Astrocyte of the hippocampus (primary cell): ENCODE results near the gene CPVL.
A peak's percentile ranks its signal among the peaks of the same experiment; 100 is the strongest.

ENCODE experiments used
- DNase-seq: peaks from one replicate; pipeline ENCODE4 v3.0.0; 2011; ENCODE audit warnings: low read depth, low spot score

CPVL gene

DNA sequence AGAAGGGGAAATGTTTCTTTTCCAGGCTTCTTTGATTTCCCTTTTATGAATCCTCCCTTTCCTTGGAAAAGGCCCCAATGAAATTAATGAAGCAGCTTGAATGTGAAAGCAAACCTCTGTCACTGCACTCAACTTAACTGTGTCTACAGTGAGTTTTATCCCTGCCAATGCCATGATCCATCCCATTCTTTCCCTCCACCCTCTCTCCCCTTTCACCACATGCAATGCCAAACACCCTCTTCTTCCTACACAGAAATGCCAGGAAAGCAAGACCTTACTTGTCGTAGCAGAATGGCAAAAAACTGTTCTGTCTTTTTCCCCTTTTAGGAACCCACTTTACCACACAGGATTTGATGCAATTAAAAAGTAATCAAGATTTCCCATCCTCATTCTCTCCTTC is 140.9 kb downstream of the CPVL start:
- DNase-seq, result no peak

DNA sequence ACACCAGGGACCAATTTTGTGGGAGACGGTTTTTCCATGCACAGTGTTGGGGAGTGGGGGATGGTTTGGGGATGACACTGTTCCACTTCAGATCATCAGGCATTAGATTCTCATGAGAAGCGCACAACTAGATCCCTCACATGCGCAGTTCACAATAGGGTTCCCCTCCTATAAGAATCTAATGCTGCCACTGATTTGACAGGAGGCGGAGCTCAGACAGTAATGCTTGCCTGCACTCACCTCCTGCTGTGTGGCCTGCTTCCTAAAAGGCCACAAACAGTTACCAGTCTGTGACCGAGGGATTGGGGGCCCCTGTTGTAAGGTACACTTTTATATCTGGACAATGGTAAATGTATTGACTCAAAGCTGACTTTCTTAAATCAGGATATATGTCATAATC is 142.6 kb downstream of the CPVL start:
- DNase-seq, result no peak

DNA sequence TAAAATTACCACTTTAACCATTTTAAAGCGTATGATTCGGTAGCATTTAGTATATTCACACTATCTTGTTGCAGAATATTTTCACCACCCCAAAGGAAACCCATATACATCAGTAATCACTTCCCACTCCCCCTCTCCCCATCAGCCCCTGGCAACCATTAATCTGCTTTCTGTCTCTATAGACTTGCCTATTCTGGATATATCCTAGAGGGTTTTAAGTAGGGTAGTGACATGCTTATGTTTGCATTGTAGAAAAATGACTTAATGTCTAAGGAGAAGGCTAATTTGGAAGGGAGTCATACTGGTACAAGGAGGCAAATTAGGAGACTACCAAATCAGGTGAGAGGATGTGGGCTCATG is 145.6 kb downstream of the CPVL start:
- no peak for DNase-seq

DNA sequence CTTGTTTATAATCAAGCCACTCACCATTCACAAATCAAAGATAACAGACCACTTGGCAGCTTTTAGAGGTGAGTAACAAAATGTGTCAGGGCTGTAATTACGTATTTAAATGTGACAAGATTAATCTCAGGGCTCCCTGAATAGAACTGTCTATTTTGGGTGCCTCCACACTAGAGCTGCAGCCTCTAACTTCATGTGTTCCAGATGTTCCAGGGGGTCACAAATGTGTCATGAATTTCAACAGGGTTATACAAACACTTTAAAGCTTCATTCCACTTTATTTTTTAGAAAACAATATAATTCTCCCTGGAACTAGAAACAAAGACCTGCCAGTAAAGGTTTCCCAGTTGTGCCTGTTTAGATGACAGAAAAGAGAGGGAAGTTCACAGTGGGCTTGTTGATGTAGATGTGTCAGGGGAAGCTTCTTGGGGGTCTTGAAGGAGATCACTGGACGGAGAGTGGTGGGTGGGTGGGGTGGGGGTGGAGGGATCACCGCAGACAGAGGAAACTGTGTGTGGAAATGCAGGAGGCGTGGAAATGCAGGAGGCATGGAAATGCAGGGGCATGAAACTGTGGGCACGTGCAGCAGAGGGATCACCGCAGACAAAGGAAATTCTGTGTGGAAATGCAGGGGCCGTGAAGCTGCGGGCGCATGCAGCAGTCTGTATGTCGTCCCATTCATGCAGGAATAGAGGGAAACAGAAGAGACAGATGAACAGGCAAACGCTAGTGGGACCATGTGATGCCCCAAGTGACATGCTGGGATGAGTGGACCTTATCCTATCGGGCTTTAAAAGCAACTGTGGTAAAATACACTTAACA is 146.2 kb downstream of the CPVL start:
- DNase-seq, result no peak

DNA sequence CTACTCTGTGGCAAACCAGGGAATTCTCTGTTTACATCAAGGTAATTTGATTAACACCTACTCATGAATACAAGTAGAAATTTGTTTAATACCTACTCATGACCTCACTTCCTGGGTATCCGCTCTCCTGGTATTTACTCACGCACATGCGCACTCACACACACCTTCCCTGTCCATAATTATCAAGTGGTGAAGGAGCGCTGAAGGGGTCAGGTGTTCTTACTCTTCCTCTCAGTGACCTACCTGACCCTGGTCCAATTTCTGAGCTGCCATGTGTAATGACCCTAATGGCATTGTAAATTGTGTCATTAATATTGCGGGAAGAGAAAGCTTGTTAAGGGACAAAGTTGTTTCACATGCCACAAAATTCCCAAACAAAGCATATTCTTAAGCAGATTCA is 146.9 kb downstream of the CPVL start:
- no peak for DNase-seq

DNA sequence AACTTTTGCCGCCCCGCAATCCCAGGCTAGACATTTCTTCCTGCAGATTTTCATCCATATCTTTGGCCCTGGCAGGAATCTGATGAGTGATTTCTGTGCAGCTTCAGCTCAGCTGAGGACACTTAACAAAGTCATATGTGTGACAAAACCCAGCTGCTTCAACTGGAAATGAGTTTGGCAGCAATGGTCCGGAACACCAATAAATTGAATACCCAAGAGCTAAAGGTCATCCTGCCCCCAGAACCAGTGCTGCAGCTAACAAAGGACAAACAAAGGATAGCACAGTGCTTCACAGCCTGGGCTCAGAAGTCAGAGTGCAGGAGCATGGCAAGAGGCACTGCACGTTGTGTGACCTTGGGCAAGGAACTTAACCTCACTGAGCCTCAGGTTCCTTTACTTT is 148.2 kb downstream of the CPVL start:
- DNase-seq, result no peak

DNA sequence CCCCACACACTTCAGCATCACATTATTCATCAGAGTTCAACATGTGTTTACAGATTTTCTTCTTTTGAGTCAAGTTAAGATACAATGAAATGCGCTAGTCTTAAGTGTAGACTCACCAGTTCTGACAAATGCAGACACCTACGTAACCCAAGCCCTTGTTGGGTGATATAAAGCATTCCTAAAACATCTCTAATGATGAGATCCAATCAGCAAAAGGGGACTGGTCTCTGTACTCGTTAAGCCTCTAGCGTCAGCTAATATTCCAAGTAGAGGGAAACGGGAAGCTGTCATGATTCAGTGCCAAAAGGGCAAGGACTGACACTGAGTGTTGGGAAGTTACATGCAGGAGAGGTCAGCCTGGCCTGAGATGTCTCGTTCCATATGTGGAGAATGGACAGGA is 149.5 kb downstream of the CPVL start:
- DNase-seq, result peak; percentile 12

DNA sequence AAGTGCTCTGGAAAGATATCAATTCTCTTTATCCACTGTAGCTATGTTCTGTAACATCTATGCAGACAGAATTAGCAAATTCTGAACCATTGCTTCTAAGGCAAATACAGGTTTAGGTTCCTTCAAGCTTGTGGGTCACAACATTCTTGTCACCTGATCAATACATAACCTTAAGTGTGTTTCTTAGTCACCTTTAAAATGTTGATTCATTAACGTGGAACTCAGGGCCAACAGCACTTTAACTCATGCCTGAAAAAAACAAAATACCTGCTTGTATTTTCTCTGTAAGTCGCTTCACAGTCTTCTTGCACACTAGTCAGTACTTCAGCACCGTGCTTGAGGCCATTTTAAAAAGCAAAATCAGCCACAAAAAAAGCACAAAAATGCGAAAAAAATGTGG is 153.0 kb downstream of the CPVL start:
- no peak for DNase-seq

DNA sequence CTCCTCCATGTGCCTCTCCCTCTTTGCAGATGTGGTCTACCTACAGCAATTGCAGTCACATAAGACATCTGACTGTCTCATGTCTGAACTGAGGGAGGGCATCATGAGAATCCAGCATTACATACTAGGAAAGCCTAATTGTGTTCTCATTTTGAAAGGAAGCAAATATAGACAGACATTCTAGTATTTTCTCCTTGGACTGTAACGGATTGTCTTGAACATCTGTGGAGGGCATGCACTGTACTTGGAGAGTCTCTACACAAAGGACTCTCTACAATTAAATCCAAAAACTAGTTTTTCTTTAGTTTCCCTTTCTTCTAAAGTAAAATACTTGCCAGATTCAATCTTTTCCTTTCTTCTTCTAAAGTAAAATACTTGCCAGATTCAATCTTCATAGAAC is 153.5 kb downstream of the CPVL start:
- DNase-seq, result no peak

DNA sequence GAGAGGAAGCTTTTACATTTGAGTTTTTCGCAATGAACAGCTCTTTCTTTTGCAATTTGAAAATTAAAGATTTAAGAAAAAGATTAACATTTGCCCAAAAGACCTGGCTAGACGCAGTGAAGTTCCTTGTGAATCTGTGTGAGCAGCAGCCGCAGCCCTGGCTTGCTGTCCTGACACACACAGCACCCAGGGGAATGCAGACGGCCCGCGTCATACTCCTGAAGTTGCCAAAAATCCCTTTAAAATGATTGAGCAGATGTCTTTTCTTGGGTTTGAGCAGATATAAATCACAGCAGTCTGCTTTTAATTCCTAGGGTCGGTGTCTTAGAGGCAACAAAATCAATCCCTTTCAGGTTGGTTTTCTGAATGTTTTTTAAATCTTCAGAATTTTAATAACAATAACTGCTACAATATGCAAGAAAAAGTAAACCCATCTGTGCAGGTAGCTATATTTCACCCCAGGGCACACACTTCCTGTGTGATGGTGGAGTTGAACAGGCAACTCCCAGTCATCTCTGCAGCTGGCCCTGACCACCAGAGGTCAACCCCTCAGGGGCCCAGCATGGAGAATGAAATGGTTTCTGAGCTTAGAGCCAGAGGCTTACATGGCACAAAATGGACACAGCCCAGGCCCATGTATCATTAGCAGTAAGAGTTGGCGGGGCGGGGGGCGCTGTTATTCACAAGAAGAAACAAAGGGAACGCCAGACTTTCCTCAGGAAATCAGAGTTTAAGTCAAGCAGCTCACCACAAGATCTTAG is 156.0 kb downstream of the CPVL start:
- no peak for DNase-seq

DNA sequence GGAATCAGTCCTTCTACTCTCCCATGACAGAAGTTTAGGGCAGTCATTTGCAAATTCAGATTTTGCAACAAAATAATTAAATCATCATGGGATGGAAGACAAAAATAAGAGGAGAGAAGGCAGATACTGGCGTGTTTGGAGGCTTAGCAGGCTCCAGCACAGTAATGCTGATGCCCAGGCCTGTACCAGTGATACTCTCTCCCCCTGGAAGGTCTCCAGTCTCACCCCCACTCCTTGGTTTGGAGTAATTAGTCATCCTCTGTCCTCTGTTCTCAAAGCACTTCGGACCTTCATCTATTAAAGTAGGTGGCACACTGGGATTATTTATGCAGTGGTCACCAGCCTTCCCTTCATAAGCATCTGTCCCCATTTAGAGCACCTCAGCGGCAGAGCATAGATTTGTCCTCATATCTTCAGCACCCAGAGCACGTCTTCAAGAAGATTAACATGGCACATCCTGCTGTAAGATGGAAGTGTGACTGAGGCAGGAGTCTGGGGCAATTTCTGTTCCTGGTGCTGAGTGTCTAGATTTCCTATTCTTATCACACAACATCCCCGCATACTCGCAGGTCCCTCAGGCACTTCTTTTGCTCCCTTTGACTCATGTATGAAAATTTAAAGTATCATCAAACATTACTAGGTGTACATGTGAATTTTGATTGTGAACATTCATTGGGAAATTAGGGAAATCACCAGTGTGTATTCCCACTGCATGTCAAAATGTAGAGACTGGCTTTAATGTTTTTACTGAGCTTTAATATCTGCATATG is 156.9 kb downstream of the CPVL start:
- DNase-seq, result no peak

DNA sequence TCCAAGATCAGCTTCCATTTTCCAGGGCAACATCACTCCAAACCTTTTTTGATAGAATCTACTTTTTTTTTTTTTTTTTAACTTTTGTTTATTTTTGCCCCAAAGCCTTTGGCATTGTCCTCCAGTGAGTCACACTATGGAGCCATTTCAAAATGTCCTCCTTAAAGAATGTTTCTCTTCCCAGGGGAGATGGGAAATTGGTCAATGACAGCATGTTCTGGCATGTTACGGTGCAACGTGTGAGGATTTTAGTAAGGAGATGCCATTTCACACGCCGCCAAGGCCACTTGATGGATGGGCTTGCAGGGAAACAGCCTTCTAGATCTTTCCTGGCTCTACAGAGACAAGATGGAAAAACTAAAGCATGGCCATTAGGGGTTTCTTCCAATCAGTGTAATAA is 157.5 kb downstream of the CPVL start:
- peak; percentile 92 for DNase-seq

DNA sequence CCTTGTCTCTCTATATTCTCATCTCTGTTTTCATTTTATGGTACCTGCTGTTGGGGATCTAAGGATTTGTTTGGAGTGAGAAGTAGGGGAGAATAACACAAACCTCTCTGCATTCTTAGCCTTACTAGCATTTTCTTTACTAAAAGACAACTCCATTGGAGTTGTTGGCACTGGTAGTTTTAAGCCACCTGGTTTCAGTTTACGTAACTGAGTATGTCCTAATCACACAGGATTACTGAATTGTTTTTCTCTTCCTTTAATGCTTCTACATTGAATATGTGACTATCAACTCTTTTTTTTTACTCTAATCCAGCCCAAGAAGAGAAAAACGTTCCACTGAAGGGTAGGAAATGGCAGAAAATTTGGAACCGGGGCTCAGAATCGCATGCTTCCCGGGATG is 158.2 kb downstream of the CPVL start:
- DNase-seq, result no peak

DNA sequence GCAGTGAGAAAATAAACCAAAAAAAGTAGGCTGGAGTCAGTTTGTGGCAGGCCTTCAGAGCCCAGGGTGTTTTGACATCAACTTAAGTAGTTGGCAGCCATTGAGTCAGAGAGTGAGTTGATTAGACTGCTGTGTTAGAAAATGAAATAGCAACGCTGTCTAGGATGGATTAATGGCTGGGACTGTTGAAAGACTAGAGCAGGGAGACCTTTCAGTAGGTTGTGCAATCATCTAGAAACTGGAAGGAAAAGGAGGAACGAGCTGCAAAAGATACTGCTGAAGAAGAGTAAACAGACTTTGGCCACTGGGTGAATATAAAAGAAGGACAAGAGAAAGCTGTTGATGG is 159.6 kb downstream of the CPVL start:
- peak; percentile 54 for DNase-seq

DNA sequence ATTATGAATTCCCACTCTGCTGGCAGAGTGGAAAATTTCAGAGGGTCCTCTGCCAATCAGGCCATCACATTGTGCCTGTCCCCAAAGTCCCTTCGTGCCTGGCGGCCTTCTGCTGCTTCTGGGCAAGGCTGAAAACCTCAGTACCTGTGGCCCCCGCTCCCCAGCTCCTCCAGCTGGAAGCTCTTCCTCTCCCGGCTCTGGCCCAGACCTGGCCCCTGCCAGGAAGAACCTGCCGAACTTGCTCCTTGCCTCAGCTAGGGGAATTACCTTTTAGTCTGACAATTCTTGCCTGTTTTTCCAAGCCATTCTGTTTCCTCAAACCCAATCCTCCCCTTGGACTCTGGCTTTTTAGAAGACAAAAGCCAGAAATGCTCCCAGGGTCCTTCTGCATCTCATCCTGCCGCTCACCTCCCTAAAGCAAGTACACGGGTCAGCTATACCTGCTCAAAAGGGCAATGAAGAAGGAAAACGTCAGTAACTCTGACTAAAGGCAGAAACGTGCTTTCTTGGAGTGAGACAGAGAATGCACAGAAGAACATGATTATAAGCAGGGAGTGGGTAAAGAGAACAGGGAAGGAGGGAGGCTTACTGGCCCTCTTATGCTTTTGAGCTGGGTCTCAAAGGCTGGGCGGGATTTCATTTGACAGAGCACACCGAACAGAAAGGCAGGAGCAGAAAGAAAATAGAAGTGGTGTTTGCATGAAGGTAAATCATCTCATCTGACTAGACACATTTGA is 160.1 kb downstream of the CPVL start:
- no peak for DNase-seq

DNA sequence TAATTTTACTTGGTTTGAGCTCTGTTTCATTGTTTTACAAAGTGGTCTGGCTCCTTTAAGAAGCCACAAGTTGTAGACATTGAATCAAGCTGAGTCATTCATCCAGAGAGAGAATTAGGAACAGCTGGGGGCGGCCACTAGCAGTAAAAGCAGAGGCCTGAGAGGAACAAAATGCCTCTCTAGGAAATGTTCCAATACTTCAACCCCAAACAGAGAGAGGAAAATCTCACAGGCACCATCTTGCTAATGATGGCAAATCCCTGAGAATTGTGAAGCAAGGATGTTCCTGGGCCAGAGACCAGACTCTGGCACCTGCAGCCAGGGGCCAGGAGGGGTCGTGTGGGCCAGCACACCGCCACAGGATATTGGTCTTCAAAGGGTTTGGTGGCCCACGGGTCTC is 161.7 kb downstream of the CPVL start:
- DNase-seq, result peak; percentile 87

DNA sequence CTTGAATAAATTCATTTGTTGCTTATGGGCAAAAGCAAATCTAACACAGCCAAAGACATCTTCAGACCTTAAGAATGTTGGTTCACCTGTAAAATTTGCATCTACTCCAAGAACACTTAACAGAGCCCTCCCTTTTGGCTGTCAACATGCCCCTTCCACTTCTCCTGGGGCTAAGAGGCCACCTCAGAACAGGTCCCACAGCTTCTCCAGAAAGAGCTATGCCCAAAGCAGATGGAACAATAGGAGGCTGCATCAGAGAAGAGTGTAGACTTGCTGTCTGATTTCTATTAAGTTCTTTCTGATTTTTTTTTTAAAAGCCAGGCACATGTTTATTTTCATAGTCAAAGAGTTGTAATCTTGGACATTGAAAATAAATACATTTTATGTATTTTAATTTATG is 162.1 kb downstream of the CPVL start:
- no peak for DNase-seq

DNA sequence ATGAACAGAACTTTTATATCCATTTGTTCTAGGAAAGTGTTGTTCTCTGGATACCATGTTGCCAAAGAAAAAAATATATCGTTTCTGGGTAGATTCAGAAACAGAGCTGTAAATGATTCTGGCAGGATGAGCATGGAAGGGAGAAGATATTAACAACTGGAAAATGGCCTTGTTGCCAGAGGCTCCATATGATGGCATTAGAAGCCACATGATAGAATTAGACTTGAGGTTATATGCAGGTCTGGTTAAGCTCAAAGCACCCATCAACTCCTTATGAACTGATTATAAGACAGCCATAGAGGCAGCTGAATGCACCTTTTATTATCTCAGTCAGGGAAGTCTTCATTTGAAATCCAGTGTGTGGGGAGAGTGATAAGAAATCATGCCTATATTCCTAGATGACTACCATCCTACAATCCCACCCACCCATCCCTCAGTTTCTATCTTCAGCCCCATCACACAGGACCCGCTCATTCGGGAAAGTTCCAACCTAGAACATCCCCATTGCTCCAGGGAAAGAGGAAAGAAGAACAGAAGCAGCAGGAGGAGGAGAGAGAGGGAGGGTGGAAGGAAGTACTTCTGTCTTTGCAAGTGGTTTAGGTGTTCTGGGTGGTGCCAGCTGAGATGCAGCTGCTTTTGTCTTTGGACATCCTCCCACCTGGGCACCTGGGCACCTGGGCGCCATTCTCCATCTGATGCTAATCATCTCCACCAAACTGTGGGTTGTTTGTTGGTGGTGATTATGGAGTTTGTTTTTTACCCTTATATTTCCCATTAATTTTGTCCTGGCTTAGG is 162.7 kb downstream of the CPVL start:
- no peak for DNase-seq

DNA sequence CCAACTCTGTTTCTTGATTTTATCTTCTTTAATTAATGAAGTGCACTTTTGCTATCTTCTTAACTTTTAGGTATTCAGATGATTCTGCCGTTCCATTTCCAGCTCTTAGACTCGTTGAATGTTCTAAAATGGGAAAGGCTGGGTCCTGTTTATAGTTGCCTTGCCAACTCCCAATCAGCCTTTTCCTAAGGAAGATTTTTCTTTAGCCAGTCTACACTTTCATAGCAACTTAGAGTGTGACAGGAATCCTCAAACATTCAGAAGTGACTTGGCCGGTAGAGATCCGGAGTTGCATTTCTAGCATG is 165.2 kb downstream of the CPVL start:
- no peak for DNase-seq

DNA sequence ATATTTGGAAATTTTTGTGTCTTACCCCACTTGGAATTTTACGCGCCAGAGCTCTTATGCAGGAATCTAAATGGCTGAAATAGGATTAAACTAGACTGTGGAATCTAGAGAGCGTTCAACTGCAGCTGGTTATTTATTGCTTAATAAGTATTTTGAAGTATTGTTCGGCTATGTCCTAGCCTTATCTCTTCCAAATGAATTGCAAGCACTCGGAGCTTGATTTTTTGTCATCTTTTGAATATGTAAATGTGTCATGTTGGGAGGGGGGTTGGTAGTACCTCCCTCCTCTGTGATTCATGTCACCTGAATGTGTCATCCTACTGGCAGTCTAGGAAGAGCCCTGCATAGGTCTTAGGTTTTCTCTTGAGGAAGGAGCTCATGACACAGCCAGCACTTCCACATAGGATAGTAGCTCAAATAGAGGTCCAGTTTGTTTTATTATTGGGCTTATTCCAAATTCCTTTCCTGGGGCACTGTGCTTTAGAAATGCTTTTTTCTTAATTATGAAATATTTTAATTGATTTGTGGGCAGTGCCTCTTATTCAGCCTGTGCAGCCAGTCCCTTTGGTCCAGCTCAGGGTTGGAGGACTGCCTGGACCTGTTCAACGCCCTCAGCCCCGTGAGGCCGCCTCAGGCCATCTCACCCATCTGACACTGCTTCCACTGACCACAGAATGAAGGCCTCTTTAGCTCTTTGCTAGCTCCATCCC is 165.7 kb downstream of the CPVL start:
- no peak for DNase-seq

DNA sequence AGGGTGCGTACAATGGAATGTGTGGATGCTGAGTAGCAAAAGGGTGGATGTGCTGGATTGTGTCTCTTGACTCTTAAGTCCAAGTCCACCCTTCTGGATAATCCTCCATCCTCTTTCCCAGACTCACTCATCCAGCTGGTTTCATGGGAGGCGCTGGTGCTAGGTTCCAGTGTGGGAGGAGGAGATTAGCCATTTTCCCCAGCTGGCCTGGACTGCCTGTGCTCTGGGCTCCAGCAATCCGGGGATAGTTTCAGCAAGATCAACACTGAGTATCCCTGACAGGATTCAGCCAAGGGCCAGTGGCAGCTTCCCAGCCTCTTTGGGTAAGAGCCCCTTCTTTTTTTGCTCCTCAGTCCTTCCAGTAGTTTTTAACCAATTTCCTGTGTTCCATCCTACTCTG is 166.6 kb downstream of the CPVL start:
- no peak for DNase-seq
